ENCODE data around the gene LRP10.

GRCh38 chr14:22847661-22848341 lies 23.7 kb upstream of the LRP10 start:
- no peak for TF ChIP-seq POLR2A (IDR thresholded peaks at IDR 0.05)
- no peak for TF ChIP-seq CTCF (IDR thresholded peaks at IDR 0.05)

Data from vagina (tissue), 2 donors.